Body of pancreas (tissue), 4 donors: ENCODE measurements around the gene DUSP16.
"Not testable (repeated sequence)": the region's sequence is repeated elsewhere in the genome, so short reads cannot be mapped to it uniquely, and the experiment has no call there.

Experiments used
- POLR2A ChIP-seq, 3 donors: fragments of 450-650 bp; IDR thresholded peaks; one replicate each; pipeline ENCODE4 v1.6.1; 2016; ENCODE audit warnings: antibody characterized with exemption in 3 of 3, mild to moderate bottlenecking in 2 of 3
- TF ChIP-seq, protein P1 (sequence below), 7 experiments: fragments of 450-650 bp in 4 of 7; fragments of 200-600 bp in 3 of 7; sonication (generic) in 3 of 7; IDR thresholded peaks; one replicate each; pipeline ENCODE4 v1.5.1; 2016 to 2019; ENCODE audit warnings: antibody characterized with exemption in 7 of 7

GRCh38 chr12:12580716-12581115 is 18.1 kb upstream of the DUSP16 start:
- TF ChIP-seq, protein P1, sequence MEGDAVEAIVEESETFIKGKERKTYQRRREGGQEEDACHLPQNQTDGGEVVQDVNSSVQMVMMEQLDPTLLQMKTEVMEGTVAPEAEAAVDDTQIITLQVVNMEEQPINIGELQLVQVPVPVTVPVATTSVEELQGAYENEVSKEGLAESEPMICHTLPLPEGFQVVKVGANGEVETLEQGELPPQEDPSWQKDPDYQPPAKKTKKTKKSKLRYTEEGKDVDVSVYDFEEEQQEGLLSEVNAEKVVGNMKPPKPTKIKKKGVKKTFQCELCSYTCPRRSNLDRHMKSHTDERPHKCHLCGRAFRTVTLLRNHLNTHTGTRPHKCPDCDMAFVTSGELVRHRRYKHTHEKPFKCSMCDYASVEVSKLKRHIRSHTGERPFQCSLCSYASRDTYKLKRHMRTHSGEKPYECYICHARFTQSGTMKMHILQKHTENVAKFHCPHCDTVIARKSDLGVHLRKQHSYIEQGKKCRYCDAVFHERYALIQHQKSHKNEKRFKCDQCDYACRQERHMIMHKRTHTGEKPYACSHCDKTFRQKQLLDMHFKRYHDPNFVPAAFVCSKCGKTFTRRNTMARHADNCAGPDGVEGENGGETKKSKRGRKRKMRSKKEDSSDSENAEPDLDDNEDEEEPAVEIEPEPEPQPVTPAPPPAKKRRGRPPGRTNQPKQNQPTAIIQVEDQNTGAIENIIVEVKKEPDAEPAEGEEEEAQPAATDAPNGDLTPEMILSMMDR (IDR thresholded peaks at IDR 0.05): not testable (repeated sequence)
- not testable (repeated sequence) for TF ChIP-seq POLR2A (IDR thresholded peaks at IDR 0.05)
